K562 (cell line): ENCODE data around the gene IGFALS.

Experiments
- EZH2 ChIP-seq: IDR thresholded peaks from 2 replicates; pipeline ENCODE4 v1.6.1; 2012; ENCODE audit warnings: low read depth, mild to moderate bottlenecking, inconsistent platforms, low read length, borderline replicate concordance
- IRF1 ChIP-seq: sonication (generic); formaldehyde crosslinking; IDR thresholded peaks from 2 replicates; pipeline ENCODE4 v1.8.0; 2022; ENCODE audit warnings: missing genetic modification reagents, mild to moderate bottlenecking, borderline replicate concordance
- NFYB ChIP-seq: IDR thresholded peaks from 2 replicates; pipeline ENCODE4 v1.6.1; 2011; ENCODE audit warnings: mild to moderate bottlenecking, moderate library complexity; ENCODE audit not compliant: insufficient read length; ENCODE audit errors: extremely low read depth
- POLR2A ChIP-seq: fragments of 450-650 bp; conservative IDR thresholded peaks from 2 replicates; pipeline ENCODE4 v1.6.1; 2016
- POLR2AphosphoS5 ChIP-seq: IDR thresholded peaks from 2 replicates; pipeline ENCODE4 v1.6.1; 2011; ENCODE audit warnings: mild to moderate bottlenecking, low read depth, low read length, moderate library complexity; ENCODE audit not compliant: control insufficient read depth, insufficient read depth
- SMARCA4 ChIP-seq: fragments of 450-650 bp; IDR thresholded peaks from 2 replicates; pipeline ENCODE4 v1.6.1; 2016
- SP2 ChIP-seq: IDR thresholded peaks from 2 replicates; pipeline ENCODE4 v1.6.1; 2011; ENCODE audit warnings: mild to moderate bottlenecking, low read depth, low read length, moderate library complexity; ENCODE audit not compliant: poor library complexity, severe bottlenecking; ENCODE audit errors: extremely low read depth
- TBP ChIP-seq: optimal IDR thresholded peaks from 2 replicates; pipeline ENCODE3; 2011; ENCODE audit warnings: low read depth, low read length, improper control_type of control experiment
- TOE1 ChIP-seq, 2 experiments: fragments of 450-650 bp in 1 of 2; sonication (generic) in 1 of 2; formaldehyde crosslinking in 1 of 2; IDR thresholded peaks; 2 replicates each; pipeline versions ENCODE4 v1.7.1 to v1.8.0; 2016 to 2022; ENCODE audit warnings: borderline replicate concordance in 2 of 2, mild to moderate bottlenecking in 2 of 2, antibody characterized with exemption in 1 of 2, inconsistent platforms in 1 of 2, low read depth in 1 of 2, missing genetic modification reagents in 1 of 2, moderate library complexity in 1 of 2
- ZBTB26 ChIP-seq: fragments of 450-650 bp; formaldehyde crosslinking; IDR thresholded peaks from 2 replicates; pipeline ENCODE4 v1.4.0; 2022; ENCODE audit warnings: missing genetic modification characterization
- ZNF253 ChIP-seq: fragments of 250-450 bp; sonication (Bioruptor Pico); conservative IDR thresholded peaks from 2 replicates; pipeline ENCODE4 v1.6.1; 2021; ENCODE audit warnings: mild to moderate bottlenecking
- TF ChIP-seq, protein P1 (sequence below), 3 experiments: IDR thresholded peaks in 2 of 3; conservative IDR thresholded peaks in 1 of 3; 2 replicates each; pipeline ENCODE4 v1.5.1; 2011 to 2012; ENCODE audit warnings: low read length in 3 of 3, mild to moderate bottlenecking in 3 of 3, control low read depth in 2 of 3, improper control_type of control experiment in 1 of 3, inconsistent platforms in 1 of 3, low read depth in 1 of 3, mixed read lengths in 1 of 3, moderate library complexity in 1 of 3; ENCODE audit not compliant: insufficient read depth in 2 of 3

DNA sequence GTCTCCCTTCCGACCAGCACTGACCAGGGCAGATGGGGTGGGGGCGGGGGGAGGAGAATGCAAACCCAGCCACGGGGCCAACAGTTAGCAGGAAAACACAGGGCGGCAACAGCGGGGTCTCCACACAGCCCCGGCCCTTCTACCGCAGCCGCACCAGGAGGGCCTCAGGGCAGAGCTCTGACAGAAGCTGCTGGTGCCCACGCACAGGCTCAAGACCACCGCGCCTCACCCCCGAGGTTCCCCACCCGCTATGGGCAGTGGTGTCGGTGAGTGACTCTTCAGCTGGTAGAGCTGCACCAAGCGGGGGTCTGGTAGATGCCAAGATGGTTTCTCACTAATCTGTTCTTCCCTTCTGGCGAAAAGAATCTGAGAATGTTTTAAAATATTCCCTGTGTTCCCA lies 17.0 kb upstream of the IGFALS start:
- TF ChIP-seq ZNF253 (no peak), NFYB (no peak), POLR2A (no peak), EZH2 (no peak), SP2 (no peak), IRF1 (no peak), SMARCA4 (no peak), TBP (no peak), ZBTB26 (no peak), POLR2AphosphoS5 (no peak), TOE1 (IDR thresholded peaks at IDR 0.05; ENCODE audit: borderline replicate concordance) (no peak), TOE1 (CRISPR knock-in tag; IDR thresholded peaks at IDR 0.05; ENCODE audit: borderline replicate concordance, low read depth) (no peak)
- TF ChIP-seq, protein P1, sequence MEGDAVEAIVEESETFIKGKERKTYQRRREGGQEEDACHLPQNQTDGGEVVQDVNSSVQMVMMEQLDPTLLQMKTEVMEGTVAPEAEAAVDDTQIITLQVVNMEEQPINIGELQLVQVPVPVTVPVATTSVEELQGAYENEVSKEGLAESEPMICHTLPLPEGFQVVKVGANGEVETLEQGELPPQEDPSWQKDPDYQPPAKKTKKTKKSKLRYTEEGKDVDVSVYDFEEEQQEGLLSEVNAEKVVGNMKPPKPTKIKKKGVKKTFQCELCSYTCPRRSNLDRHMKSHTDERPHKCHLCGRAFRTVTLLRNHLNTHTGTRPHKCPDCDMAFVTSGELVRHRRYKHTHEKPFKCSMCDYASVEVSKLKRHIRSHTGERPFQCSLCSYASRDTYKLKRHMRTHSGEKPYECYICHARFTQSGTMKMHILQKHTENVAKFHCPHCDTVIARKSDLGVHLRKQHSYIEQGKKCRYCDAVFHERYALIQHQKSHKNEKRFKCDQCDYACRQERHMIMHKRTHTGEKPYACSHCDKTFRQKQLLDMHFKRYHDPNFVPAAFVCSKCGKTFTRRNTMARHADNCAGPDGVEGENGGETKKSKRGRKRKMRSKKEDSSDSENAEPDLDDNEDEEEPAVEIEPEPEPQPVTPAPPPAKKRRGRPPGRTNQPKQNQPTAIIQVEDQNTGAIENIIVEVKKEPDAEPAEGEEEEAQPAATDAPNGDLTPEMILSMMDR (IDR thresholded peaks at IDR 0.05 in 2 of 3, conservative IDR thresholded peaks at IDR 0.05 in 1 of 3; ENCODE audit: insufficient read depth in 2 of 3, low read depth in 1 of 3, low read length in 3 of 3), result no peak
